Measurements from ENCODE around the gene RBM44.

DNA sequence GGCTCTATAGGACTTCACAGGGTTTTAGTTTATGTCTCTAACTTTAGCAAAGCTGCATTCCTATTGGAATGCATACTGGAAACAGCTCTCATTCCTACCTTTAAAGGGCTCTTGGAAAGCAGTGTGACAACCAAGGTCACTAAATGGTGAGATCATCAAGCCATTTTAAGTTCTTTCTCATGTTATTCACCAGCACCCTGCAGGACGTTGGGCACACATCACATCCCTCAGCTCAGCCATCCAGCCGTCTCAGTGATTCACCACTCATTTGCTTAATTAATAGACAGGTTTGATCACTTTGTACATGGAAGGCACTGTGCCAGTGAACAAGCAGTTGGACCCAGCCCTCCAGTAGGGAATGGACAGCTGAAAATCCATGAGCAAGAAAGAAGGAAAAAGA, 32.2 kb upstream of the RBM44 start:
- TF ChIP-seq, protein P1, sequence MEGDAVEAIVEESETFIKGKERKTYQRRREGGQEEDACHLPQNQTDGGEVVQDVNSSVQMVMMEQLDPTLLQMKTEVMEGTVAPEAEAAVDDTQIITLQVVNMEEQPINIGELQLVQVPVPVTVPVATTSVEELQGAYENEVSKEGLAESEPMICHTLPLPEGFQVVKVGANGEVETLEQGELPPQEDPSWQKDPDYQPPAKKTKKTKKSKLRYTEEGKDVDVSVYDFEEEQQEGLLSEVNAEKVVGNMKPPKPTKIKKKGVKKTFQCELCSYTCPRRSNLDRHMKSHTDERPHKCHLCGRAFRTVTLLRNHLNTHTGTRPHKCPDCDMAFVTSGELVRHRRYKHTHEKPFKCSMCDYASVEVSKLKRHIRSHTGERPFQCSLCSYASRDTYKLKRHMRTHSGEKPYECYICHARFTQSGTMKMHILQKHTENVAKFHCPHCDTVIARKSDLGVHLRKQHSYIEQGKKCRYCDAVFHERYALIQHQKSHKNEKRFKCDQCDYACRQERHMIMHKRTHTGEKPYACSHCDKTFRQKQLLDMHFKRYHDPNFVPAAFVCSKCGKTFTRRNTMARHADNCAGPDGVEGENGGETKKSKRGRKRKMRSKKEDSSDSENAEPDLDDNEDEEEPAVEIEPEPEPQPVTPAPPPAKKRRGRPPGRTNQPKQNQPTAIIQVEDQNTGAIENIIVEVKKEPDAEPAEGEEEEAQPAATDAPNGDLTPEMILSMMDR (IDR thresholded peaks at IDR 0.05; ENCODE audit: low read depth, low read length, missing input control) = no peak
- no peak for TF ChIP-seq RAD21 (IDR thresholded peaks at IDR 0.05)
- TF ChIP-seq TAF1 (conservative IDR thresholded peaks at IDR 0.05) = no peak
- TF ChIP-seq, protein P2, sequence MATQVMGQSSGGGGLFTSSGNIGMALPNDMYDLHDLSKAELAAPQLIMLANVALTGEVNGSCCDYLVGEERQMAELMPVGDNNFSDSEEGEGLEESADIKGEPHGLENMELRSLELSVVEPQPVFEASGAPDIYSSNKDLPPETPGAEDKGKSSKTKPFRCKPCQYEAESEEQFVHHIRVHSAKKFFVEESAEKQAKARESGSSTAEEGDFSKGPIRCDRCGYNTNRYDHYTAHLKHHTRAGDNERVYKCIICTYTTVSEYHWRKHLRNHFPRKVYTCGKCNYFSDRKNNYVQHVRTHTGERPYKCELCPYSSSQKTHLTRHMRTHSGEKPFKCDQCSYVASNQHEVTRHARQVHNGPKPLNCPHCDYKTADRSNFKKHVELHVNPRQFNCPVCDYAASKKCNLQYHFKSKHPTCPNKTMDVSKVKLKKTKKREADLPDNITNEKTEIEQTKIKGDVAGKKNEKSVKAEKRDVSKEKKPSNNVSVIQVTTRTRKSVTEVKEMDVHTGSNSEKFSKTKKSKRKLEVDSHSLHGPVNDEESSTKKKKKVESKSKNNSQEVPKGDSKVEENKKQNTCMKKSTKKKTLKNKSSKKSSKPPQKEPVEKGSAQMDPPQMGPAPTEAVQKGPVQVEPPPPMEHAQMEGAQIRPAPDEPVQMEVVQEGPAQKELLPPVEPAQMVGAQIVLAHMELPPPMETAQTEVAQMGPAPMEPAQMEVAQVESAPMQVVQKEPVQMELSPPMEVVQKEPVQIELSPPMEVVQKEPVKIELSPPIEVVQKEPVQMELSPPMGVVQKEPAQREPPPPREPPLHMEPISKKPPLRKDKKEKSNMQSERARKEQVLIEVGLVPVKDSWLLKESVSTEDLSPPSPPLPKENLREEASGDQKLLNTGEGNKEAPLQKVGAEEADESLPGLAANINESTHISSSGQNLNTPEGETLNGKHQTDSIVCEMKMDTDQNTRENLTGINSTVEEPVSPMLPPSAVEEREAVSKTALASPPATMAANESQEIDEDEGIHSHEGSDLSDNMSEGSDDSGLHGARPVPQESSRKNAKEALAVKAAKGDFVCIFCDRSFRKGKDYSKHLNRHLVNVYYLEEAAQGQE (IDR thresholded peaks at IDR 0.05) = no peak
- no peak for TF ChIP-seq GABPA (IDR thresholded peaks at IDR 0.05 in 1 of 2, conservative IDR thresholded peaks at IDR 0.05 in 1 of 2)
- TF ChIP-seq, protein P3, sequence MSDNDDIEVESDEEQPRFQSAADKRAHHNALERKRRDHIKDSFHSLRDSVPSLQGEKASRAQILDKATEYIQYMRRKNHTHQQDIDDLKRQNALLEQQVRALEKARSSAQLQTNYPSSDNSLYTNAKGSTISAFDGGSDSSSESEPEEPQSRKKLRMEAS (IDR thresholded peaks at IDR 0.05) = no peak
- TF ChIP-seq, protein P4, sequence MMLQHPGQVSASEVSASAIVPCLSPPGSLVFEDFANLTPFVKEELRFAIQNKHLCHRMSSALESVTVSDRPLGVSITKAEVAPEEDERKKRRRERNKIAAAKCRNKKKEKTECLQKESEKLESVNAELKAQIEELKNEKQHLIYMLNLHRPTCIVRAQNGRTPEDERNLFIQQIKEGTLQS (IDR thresholded peaks at IDR 0.05) = no peak
- TF ChIP-seq HNF4G (IDR thresholded peaks at IDR 0.05) = no peak
- TF ChIP-seq, protein P5, sequence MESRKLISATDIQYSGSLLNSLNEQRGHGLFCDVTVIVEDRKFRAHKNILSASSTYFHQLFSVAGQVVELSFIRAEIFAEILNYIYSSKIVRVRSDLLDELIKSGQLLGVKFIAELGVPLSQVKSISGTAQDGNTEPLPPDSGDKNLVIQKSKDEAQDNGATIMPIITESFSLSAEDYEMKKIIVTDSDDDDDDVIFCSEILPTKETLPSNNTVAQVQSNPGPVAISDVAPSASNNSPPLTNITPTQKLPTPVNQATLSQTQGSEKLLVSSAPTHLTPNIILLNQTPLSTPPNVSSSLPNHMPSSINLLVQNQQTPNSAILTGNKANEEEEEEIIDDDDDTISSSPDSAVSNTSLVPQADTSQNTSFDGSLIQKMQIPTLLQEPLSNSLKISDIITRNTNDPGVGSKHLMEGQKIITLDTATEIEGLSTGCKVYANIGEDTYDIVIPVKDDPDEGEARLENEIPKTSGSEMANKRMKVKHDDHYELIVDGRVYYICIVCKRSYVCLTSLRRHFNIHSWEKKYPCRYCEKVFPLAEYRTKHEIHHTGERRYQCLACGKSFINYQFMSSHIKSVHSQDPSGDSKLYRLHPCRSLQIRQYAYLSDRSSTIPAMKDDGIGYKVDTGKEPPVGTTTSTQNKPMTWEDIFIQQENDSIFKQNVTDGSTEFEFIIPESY (IDR thresholded peaks at IDR 0.05) = no peak
- TF ChIP-seq RXRA (IDR thresholded peaks at IDR 0.05) = no peak
- no peak for TF ChIP-seq FOXA1 (IDR thresholded peaks at IDR 0.05)
- TF ChIP-seq FOXA2 (IDR thresholded peaks at IDR 0.05) = no peak
- no peak for TF ChIP-seq YY1 (IDR thresholded peaks at IDR 0.05)
